ENCODE measurements around the gene SUSD3. TPM values are rescaled to one million over a fixed set of nuclear protein-coding genes. Genes with fewer than 3 reads are reported as not detected.

Gene SUSD3
- total and polyA plus RNA-seq, 2 of the 8 experiments (the other 6 are each of a cell fraction or from before 2014, with no cell fraction given): 5.5 to 35.4 TPM

- no peak overlapping the region for H3K27ac ChIP-seq (ENCODE audit: low read depth, low read length)
- CTCF ChIA-PET (ENCODE audit: partially characterized antibody): interaction anchor here (0.5 to 4.9 kb wide), 20 partner anchors 9 to 445 kb away, joined by 3 to 44 read pairs (median 4); partner anchors contain the start of gene CARD19
- no peaks in the 10 kb centered on the region for H3K23me2 ChIP-seq (ENCODE audit: low read depth, low read length)
- 87% methylated on average over 12 of the region's 13 CpGs; no CpG with 5 or more reads in 1 of the 2 experiments for WGBS, 2 experiments (ENCODE audit: extremely low coverage in 1 of 2, insufficient coverage in 1 of 2, insufficient read length in 1 of 2, insufficient replicate concordance in 2 of 2, low coverage in 1 of 2, low lambda C conversion rate in 2 of 2, missing lambda C conversion rate in 1 of 2)
- no peak overlapping the region for H3K14ac ChIP-seq (ENCODE audit: insufficient read length)
- H3K4ac ChIP-seq (replicated peaks; ENCODE audit: insufficient read length, low read depth, low read length): peak overlapping the region; percentile 53
- no peak overlapping the region for H3K56ac ChIP-seq (replicated peaks; ENCODE audit: insufficient read length, low read depth, low read length)
- H4K20me1 ChIP-seq (replicated peaks in 1 of 2; ENCODE audit: control insufficient read depth in 1 of 2, insufficient read depth in 2 of 2, low read length in 2 of 2): no peaks in the 10 kb centered on the region
- peak overlapping the region; percentile 50; the same call in 1 of the 2 replicates for H2BK12ac ChIP-seq (ENCODE audit: low read depth, low read length)
- no peak overlapping the region for H2BK20ac ChIP-seq (ENCODE audit: low read length)
- H4K8ac ChIP-seq (ENCODE audit: extremely low read depth, insufficient read depth, low read length): no peak overlapping the region
- H4K5ac ChIP-seq (ENCODE audit: insufficient read length, low read depth, low read length): no peak overlapping the region
- H3K18ac ChIP-seq (ENCODE audit: extremely low read depth, low read length): peak overlapping the region; percentile 19; the same call in 1 of the 2 replicates
- H2BK5ac ChIP-seq (ENCODE audit: low read depth, low read length): peak overlapping the region; percentile 35; the same call in 1 of the 2 replicates
- H2BK120ac ChIP-seq (replicated peaks; ENCODE audit: low read depth, low read length): no peak overlapping the region
- H3K79me1 ChIP-seq (ENCODE audit: low read depth, low read length): no peaks in the 10 kb centered on the region
- H3K4me1 ChIP-seq (replicated peaks in 1 of 4; ENCODE audit: control insufficient read depth in 3 of 4, insufficient read depth in 4 of 4, low read length in 3 of 4): peaks cover 0 to 9% (median under 1%) of the 10 kb centered on the region in 4 experiments; a peak in 3 of 7 replicates
- H4K91ac ChIP-seq (replicated peaks; ENCODE audit: insufficient read length, low read length): no peak overlapping the region
- no peak overlapping the region for H2AK5ac ChIP-seq (ENCODE audit: low read depth, low read length)
- no peak overlapping the region for H3K9ac ChIP-seq (replicated peaks in 1 of 4; ENCODE audit: extremely low read depth in 1 of 4, low read depth in 3 of 4, low read length in 3 of 4)
- H3K9me3 ChIP-seq (ENCODE audit: insufficient read depth in 2 of 2, low read depth in 1 of 2, low read length in 1 of 2): no peaks in the 10 kb centered on the region
- FAIRE-seq (no peak), DNase-seq (ENCODE audit: low read depth in 1 of 2, low spot score in 2 of 2) (no peak)
- no peaks in the 10 kb centered on the region for H3K27me3 ChIP-seq (replicated peaks in 1 of 4; ENCODE audit: control insufficient read depth in 3 of 4, extremely low read depth in 1 of 4, insufficient read depth in 3 of 4, low read length in 3 of 4)
- H2BK15ac ChIP-seq (ENCODE audit: low read length): no peak overlapping the region
- no peaks in the 10 kb centered on the region for H3K36me3 ChIP-seq (ENCODE audit: control insufficient read depth in 2 of 4, insufficient read depth in 4 of 4, low read length in 3 of 4)
- H3K4me2 ChIP-seq (ENCODE audit: insufficient read depth in 1 of 2, low read depth in 2 of 2, low read length in 2 of 2): no peak overlapping the region
- no peaks in the 10 kb centered on the region for H3K79me2 ChIP-seq (ENCODE audit: control insufficient read depth in 1 of 2, insufficient read depth in 2 of 2, low read length in 2 of 2)
- POLR2A ChIA-PET (ENCODE audit: partially characterized antibody): interaction anchor here (1.1 kb wide), 1 partner anchor 15 kb away, joined by 4 read pairs; no protein-coding TSS in a partner anchor
- no peak overlapping the region for H2AFZ ChIP-seq (ENCODE audit: low read length)
- no peak overlapping the region for H3K23ac ChIP-seq (ENCODE audit: insufficient read length)
- H3K4me3 ChIP-seq (ENCODE audit: extremely low read depth in 1 of 4, insufficient read depth in 2 of 4, low read depth in 3 of 4, low read length in 4 of 4): no peak overlapping the region
- no peak for TF ChIP-seq ASH2L (IDR thresholded peaks at IDR 0.05; ENCODE audit: low read length)
- no peak for TF ChIP-seq SP4 (IDR thresholded peaks at IDR 0.05; ENCODE audit: low read length)
- no peak for TF ChIP-seq SUZ12 (IDR thresholded peaks at IDR 0.05; ENCODE audit: low read length)
- TF ChIP-seq EZH2 (IDR thresholded peaks at IDR 0.05; ENCODE audit: low read depth, low read length, severe bottlenecking): no peak
- no peak for TF ChIP-seq JUND (IDR thresholded peaks at IDR 0.05; ENCODE audit: low read length)
- TF ChIP-seq SP1 (IDR thresholded peaks at IDR 0.05; ENCODE audit: low read depth, low read length): no peak
- no peak for TF ChIP-seq GABPA (IDR thresholded peaks at IDR 0.05; ENCODE audit: borderline replicate concordance, insufficient read depth, low read length)
- no peak for TF ChIP-seq CTBP2 (IDR thresholded peaks at IDR 0.05; ENCODE audit: borderline replicate concordance, insufficient read depth, insufficient read length, low read length)
- TF ChIP-seq RBBP5 (IDR thresholded peaks at IDR 0.05; ENCODE audit: borderline replicate concordance, low read depth, low read length): no peak
- TF ChIP-seq SP2 (IDR thresholded peaks at IDR 0.05; ENCODE audit: low read length): no peak
- no peak for TF ChIP-seq ATF3 (IDR thresholded peaks at IDR 0.05; ENCODE audit: insufficient read depth, low read depth, low read length)
- no peak for TF ChIP-seq KDM5A (IDR thresholded peaks at IDR 0.05; ENCODE audit: low read length)
- TF ChIP-seq RFX5 (IDR thresholded peaks at IDR 0.05; ENCODE audit: borderline replicate concordance, low read depth, low read length): no peak
- no peak for TF ChIP-seq TEAD4 (IDR thresholded peaks at IDR 0.05; ENCODE audit: low read depth, low read length)
Measured at GRCh38 chr9:93037476-93037971, 21.0 kb upstream of the SUSD3 start.

All from H1 (cell line).